ENCODE results near the gene ANKRD33B.

DNA sequence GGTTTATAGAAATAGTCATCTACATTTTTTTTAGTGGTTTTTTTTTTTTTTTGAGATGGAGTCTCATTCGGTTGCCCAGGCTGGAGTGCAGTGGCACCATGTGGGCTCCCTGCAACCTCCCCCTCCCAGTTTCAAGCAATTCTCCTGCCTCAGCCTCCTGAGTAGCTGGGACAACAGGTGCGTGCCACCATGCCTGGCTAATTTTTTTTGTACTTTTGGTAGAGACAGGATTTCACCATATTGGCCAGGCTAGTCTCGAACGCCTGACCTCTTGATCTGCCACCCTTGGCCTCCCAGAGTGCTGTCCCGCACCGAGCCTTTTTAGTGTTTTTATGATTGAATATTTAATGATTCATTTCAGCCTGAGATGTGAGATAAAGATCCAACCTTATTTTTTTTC, 27.3 kb downstream of the ANKRD33B start:
- TF ChIP-seq, protein P1, sequence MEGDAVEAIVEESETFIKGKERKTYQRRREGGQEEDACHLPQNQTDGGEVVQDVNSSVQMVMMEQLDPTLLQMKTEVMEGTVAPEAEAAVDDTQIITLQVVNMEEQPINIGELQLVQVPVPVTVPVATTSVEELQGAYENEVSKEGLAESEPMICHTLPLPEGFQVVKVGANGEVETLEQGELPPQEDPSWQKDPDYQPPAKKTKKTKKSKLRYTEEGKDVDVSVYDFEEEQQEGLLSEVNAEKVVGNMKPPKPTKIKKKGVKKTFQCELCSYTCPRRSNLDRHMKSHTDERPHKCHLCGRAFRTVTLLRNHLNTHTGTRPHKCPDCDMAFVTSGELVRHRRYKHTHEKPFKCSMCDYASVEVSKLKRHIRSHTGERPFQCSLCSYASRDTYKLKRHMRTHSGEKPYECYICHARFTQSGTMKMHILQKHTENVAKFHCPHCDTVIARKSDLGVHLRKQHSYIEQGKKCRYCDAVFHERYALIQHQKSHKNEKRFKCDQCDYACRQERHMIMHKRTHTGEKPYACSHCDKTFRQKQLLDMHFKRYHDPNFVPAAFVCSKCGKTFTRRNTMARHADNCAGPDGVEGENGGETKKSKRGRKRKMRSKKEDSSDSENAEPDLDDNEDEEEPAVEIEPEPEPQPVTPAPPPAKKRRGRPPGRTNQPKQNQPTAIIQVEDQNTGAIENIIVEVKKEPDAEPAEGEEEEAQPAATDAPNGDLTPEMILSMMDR (optimal IDR thresholded peaks at IDR 0.05 in 1 of 3, IDR thresholded peaks at IDR 0.05 in 1 of 3, conservative IDR thresholded peaks at IDR 0.05 in 1 of 3; ENCODE audit: extremely low read depth in 1 of 3, insufficient read depth in 2 of 3, low read length in 3 of 3): no peak
- no peak for TF ChIP-seq EZH2 (IDR thresholded peaks at IDR 0.05; ENCODE audit: low read length)

Measured in keratinocyte (primary cell).